Ishikawa (cell line): Measurements from ENCODE around the gene RPS6KA2.

ENCODE experiments used
- CEBPB ChIP-seq: IDR thresholded peaks from 2 replicates; pipeline ENCODE4 v1.6.1; 2012
- CREB1 ChIP-seq: IDR thresholded peaks from 2 replicates; pipeline ENCODE4 v1.6.1; 2012; ENCODE audit warnings: low read depth
- EGR1 ChIP-seq: IDR thresholded peaks from 2 replicates; pipeline ENCODE4 v1.6.1; 2012
- EP300 ChIP-seq: IDR thresholded peaks from 2 replicates; pipeline ENCODE4 v1.6.1; 2012; ENCODE audit warnings: borderline replicate concordance
- FOXM1 ChIP-seq: IDR thresholded peaks from 2 replicates; pipeline ENCODE4 v1.6.1; 2012; ENCODE audit warnings: low read depth, borderline replicate concordance
- MAX ChIP-seq: IDR thresholded peaks from 2 replicates; pipeline ENCODE4 v1.6.1; 2012
- NFIC ChIP-seq: IDR thresholded peaks from 2 replicates; pipeline ENCODE4 v1.6.1; 2012
- RAD21 ChIP-seq: IDR thresholded peaks from 2 replicates; pipeline ENCODE4 v1.6.1; 2012; ENCODE audit warnings: low read depth
- TAF1 ChIP-seq: IDR thresholded peaks from 2 replicates; pipeline ENCODE4 v1.6.1; 2012; ENCODE audit warnings: low read depth, mild to moderate bottlenecking
- TCF12 ChIP-seq: IDR thresholded peaks from 2 replicates; pipeline ENCODE4 v1.6.1; 2012; ENCODE audit warnings: low read depth
- TEAD4 ChIP-seq: IDR thresholded peaks from 2 replicates; pipeline ENCODE4 v1.6.1; 2012
- YY1 ChIP-seq: IDR thresholded peaks from 2 replicates; pipeline ENCODE4 v1.6.1; 2012; ENCODE audit warnings: low read depth
- ZBTB7A ChIP-seq: IDR thresholded peaks from 2 replicates; pipeline ENCODE4 v1.6.1; 2012; ENCODE audit warnings: low read depth
- TF ChIP-seq, protein P1 (sequence below): IDR thresholded peaks from 2 replicates; pipeline ENCODE4 v1.6.1; 2012; ENCODE audit warnings: low read depth, mild to moderate bottlenecking
- TF ChIP-seq, protein P2 (sequence below): IDR thresholded peaks from 2 replicates; pipeline ENCODE4 v1.6.1; 2012

Gene RPS6KA2

GRCh38 chr6:166433096-166433495 is 194.0 kb downstream of the RPS6KA2 start:
- TF ChIP-seq EP300 = no peak
- TF ChIP-seq RAD21 = no peak
- no peak for TF ChIP-seq EGR1
- TF ChIP-seq TEAD4 = no peak
- no peak for TF ChIP-seq CEBPB
- no peak for TF ChIP-seq CREB1
- no peak for TF ChIP-seq MAX
- TF ChIP-seq TAF1 = no peak
- TF ChIP-seq, protein P1, sequence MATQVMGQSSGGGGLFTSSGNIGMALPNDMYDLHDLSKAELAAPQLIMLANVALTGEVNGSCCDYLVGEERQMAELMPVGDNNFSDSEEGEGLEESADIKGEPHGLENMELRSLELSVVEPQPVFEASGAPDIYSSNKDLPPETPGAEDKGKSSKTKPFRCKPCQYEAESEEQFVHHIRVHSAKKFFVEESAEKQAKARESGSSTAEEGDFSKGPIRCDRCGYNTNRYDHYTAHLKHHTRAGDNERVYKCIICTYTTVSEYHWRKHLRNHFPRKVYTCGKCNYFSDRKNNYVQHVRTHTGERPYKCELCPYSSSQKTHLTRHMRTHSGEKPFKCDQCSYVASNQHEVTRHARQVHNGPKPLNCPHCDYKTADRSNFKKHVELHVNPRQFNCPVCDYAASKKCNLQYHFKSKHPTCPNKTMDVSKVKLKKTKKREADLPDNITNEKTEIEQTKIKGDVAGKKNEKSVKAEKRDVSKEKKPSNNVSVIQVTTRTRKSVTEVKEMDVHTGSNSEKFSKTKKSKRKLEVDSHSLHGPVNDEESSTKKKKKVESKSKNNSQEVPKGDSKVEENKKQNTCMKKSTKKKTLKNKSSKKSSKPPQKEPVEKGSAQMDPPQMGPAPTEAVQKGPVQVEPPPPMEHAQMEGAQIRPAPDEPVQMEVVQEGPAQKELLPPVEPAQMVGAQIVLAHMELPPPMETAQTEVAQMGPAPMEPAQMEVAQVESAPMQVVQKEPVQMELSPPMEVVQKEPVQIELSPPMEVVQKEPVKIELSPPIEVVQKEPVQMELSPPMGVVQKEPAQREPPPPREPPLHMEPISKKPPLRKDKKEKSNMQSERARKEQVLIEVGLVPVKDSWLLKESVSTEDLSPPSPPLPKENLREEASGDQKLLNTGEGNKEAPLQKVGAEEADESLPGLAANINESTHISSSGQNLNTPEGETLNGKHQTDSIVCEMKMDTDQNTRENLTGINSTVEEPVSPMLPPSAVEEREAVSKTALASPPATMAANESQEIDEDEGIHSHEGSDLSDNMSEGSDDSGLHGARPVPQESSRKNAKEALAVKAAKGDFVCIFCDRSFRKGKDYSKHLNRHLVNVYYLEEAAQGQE = no peak
- TF ChIP-seq NFIC = no peak
- TF ChIP-seq ZBTB7A = no peak
- no peak for TF ChIP-seq FOXM1
- TF ChIP-seq, protein P2, sequence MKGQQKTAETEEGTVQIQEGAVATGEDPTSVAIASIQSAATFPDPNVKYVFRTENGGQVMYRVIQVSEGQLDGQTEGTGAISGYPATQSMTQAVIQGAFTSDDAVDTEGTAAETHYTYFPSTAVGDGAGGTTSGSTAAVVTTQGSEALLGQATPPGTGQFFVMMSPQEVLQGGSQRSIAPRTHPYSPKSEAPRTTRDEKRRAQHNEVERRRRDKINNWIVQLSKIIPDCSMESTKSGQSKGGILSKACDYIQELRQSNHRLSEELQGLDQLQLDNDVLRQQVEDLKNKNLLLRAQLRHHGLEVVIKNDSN = no peak

GRCh38 chr6:166430269-166430668 is 196.8 kb downstream of the RPS6KA2 start:
- TF ChIP-seq YY1 = no peak
- TF ChIP-seq CEBPB = no peak
- TF ChIP-seq, protein P2 = no peak
- TF ChIP-seq TCF12 = no peak

GRCh38 chr6:166424431-166424830 is 202.6 kb downstream of the RPS6KA2 start:
- TF ChIP-seq YY1 (no peak), ZBTB7A (no peak), TCF12 (no peak), TAF1 (no peak), FOXM1 (no peak), RAD21 (no peak), TEAD4 (no peak), NFIC (no peak), CEBPB (no peak), CREB1 (no peak), MAX (no peak), EGR1 (no peak), EP300 (no peak)
- TF ChIP-seq, protein P2 = no peak
- TF ChIP-seq, protein P1 = no peak

GRCh38 chr6:166423781-166424180 is 203.3 kb downstream of the RPS6KA2 start:
- TF ChIP-seq, protein P1 = no peak
- TF ChIP-seq EGR1 (no peak), ZBTB7A (no peak), CEBPB (no peak), FOXM1 (no peak), TAF1 (no peak), NFIC (no peak), YY1 (no peak), TCF12 (no peak), CREB1 (no peak)
